DND-41 (cell line): ENCODE data around the gene PNMT.
A peak's percentile ranks its signal among the peaks of the same experiment; 100 is the strongest.

Experiments used
- ATAC-seq: fragments of 200-7000 bp; cut with Tn5 transposase; 3 replicates; pipeline ENCODE4 v1.9.1; 2021; ENCODE audit warnings: low read depth; ENCODE audit not compliant: insufficient read depth
- DNase-seq: peaks from one replicate; pipeline ENCODE4 v3.0.0-alpha.2; 2020
- H2AFZ ChIP-seq: 2 replicates; pipeline ENCODE4 v1.6.0; 2012; ENCODE audit warnings: low read depth, low read length
- H3K27ac ChIP-seq: 2 replicates; pipeline ENCODE4 v1.5.1; 2012; ENCODE audit warnings: low read length, inconsistent platforms
- H3K27me3 ChIP-seq: fragments of 200-600 bp; sonication (generic); 2 replicates; pipeline ENCODE4 v1.6.0; 2012; ENCODE audit warnings: low read length, mild to moderate bottlenecking, inconsistent platforms; ENCODE audit not compliant: insufficient read depth, poor library complexity
- H3K36me3 ChIP-seq: 2 replicates; pipeline ENCODE4 v1.5.1; 2012; ENCODE audit warnings: low read length, inconsistent platforms; ENCODE audit not compliant: insufficient read depth
- H3K4me1 ChIP-seq: 2 replicates; pipeline ENCODE4 v1.5.1; 2012; ENCODE audit warnings: mild to moderate bottlenecking, low read length; ENCODE audit not compliant: insufficient read depth
- H3K4me2 ChIP-seq: 2 replicates; pipeline ENCODE4 v1.6.0; 2012; ENCODE audit warnings: mild to moderate bottlenecking, moderate library complexity, low read length, inconsistent platforms; ENCODE audit not compliant: insufficient read depth
- H3K4me3 ChIP-seq, 2 experiments: fragments of 200-600 bp in 1 of 2; shearing (Covaris generic) in 1 of 2; 2 replicates each; pipeline ENCODE4 v1.5.1; 2012 to 2016; ENCODE audit warnings: inconsistent platforms in 2 of 2, low read length in 2 of 2, mild to moderate bottlenecking in 2 of 2, low read depth in 1 of 2, moderate library complexity in 1 of 2
- H3K79me2 ChIP-seq: 2 replicates; pipeline ENCODE4 v1.6.0; 2012; ENCODE audit warnings: low read length, inconsistent platforms; ENCODE audit not compliant: insufficient read depth
- H3K9ac ChIP-seq: 2 replicates; pipeline ENCODE4 v1.6.0; 2012; ENCODE audit warnings: low read depth, mild to moderate bottlenecking, inconsistent platforms, low read length, moderate library complexity
- H3K9me3 ChIP-seq: 2 replicates; pipeline ENCODE4 v1.5.1; 2012; ENCODE audit warnings: low read length, moderate library complexity, mild to moderate bottlenecking, inconsistent platforms; ENCODE audit not compliant: insufficient read depth, severe bottlenecking
- H4K20me1 ChIP-seq: 2 replicates; pipeline ENCODE4 v1.6.0; 2012; ENCODE audit warnings: low read length; ENCODE audit not compliant: insufficient read depth
- CTCF ChIP-seq: IDR thresholded peaks from 2 replicates; pipeline ENCODE4 v1.5.1; 2012; ENCODE audit warnings: borderline replicate concordance, low read length, moderate library complexity, mild to moderate bottlenecking; ENCODE audit not compliant: poor library complexity, severe bottlenecking; ENCODE audit errors: extremely low read depth
- EZH2 ChIP-seq: IDR thresholded peaks from 3 replicates; pipeline ENCODE4 v1.6.1; 2012; ENCODE audit warnings: borderline replicate concordance, low read depth, mild to moderate bottlenecking, moderate library complexity, low read length, inconsistent platforms; ENCODE audit not compliant: severe bottlenecking

The PNMT gene

GRCh38 chr17:39621523-39622379 lies 46.5 kb upstream of the PNMT start:
- no peaks in the 10 kb centered on the region for H3K9me3 ChIP-seq
- DNase-seq (peak; percentile 89), ATAC-seq (peak; percentile 66)
- H3K4me1 ChIP-seq: peaks cover 30% of the 10 kb centered on the region
- no peaks in the 10 kb centered on the region for H3K36me3 ChIP-seq
- H3K79me2 ChIP-seq: no peaks in the 10 kb centered on the region
- peak overlapping the region; percentile 62 for H3K4me2 ChIP-seq
- peak overlapping the region in 1 of 2 experiments; percentile 23; a peak in 2 of 4 replicates for H3K4me3 ChIP-seq
- TF ChIP-seq EZH2: no peak
- TF ChIP-seq CTCF: peak; percentile 100
- no peak overlapping the region for H3K27ac ChIP-seq
- peaks cover 9% of the 10 kb centered on the region; the same call in 1 of the 2 replicates for H4K20me1 ChIP-seq
- H3K27me3 ChIP-seq: peaks cover 39% of the 10 kb centered on the region
- peak overlapping the region; percentile 59 for H2AFZ ChIP-seq
- H3K9ac ChIP-seq: peak overlapping the region; percentile 3; the same call in 1 of the 2 replicates

- Histone ChIP-seq H3K79me2 (no peaks in the 10 kb centered on the region), H3K27me3 (peaks cover 33% of the 10 kb centered on the region), H3K4me2 (peak overlapping the region; percentile 62), H3K9me3 (no peaks in the 10 kb centered on the region), H3K36me3 (no peaks in the 10 kb centered on the region), H3K27ac (no peak overlapping the region), H3K4me1 (peaks cover 25% of the 10 kb centered on the region), H2AFZ (peak overlapping the region; percentile 59), H3K4me3 (peak overlapping the region in 1 of 2 experiments; percentile 23; a peak in 1 of 4 replicates), H3K9ac (peak overlapping the region; percentile 3; the same call in 1 of the 2 replicates), H4K20me1 (peaks cover 9% of the 10 kb centered on the region; the same call in 1 of the 2 replicates)
- DNase-seq (no peak), ATAC-seq (no peak)
- TF ChIP-seq CTCF (no peak), EZH2 (no peak)
Observed at GRCh38 chr17:39622380-39623006, 45.8 kb upstream of the PNMT start.

- no peaks in the 10 kb centered on the region for H3K36me3 ChIP-seq
- no peak overlapping the region for H3K9ac ChIP-seq
- ATAC-seq: peak; percentile 75
- no peaks in the 10 kb centered on the region for H3K9me3 ChIP-seq
- no peak overlapping the region for H3K27ac ChIP-seq
- TF ChIP-seq CTCF (peak; percentile 96), EZH2 (no peak)
- no peak overlapping the region for H2AFZ ChIP-seq
- peak; percentile 85 for DNase-seq
- H3K4me2 ChIP-seq: 0 out of 2 replicates have a peak overlapping the region, but pooled peaks have one; percentile 8
- H4K20me1 ChIP-seq: peaks cover 9% of the 10 kb centered on the region
- H3K4me3 ChIP-seq: no peak overlapping the region
- peaks cover 28% of the 10 kb centered on the region for H3K27me3 ChIP-seq
- H3K4me1 ChIP-seq: peaks cover 19% of the 10 kb centered on the region
- no peaks in the 10 kb centered on the region for H3K79me2 ChIP-seq
Observed at GRCh38 chr17:39623356-39623950, 44.8 kb upstream of the PNMT start.
